NK-92 (cell line): ENCODE measurements around the gene PRR11.
A peak's percentile ranks its signal among the peaks of the same experiment; 100 is the strongest.
"Not testable (repeated sequence)": the region's sequence is repeated elsewhere in the genome, so short reads cannot be mapped to it uniquely, and the experiment has no call there.

Experiments used
- DNase-seq: peaks from one replicate; lab custom pipeline; 2025; ENCODE audit not compliant: unreplicated experiment; lab: John Stamatoyannopoulos, UW

PRR11 gene

GRCh38 chr17:59219370-59219769 is 63.8 kb downstream of the PRR11 start:
- DNase-seq = no peak

- no peak for DNase-seq
Observed at GRCh38 chr17:59219992-59220327, 64.4 kb downstream of the PRR11 start.

DNA sequence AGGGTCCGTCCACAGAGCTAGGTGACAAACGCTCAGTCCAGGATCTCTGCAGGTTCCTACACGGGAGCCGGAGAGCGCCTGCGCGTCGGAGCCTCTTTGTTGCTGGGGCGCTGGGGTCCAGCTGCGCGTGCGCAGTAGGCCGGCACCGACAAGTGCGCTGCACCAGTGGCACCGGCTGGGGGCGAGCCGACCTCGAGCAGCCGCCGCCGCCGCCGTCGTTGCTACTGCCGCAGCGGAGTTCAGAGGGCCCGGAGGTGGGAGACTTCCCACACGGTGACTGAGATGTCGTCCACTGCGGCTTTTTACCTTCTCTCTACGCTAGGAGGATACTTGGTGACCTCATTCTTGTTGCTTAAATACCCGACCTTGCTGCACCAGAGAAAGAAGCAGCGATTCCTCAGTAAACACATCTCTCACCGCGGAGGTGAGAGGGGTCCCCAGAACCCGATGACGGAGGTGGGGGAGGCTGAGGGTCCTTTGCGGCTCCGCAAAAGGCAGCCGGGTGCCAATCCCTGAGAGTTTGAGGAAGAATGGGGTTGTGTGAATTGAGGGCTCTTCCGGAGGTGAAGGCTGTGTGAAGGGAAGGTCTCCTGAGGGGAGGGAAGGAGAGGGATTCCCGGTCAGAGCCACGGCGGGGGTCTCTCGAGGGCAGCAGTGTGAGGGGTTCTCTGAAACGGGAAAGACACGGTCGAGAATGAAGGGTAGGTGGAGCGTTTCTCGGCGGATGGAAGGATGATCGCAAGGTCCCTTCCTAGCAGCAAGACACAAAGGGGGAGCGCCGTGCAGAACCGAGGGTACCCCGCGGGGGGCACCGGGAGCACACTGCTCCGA is 65.0 kb downstream of the PRR11 start, which contains the start of gene GDPD1:
GDPD1 (plus strand) TSS at position 184 of the 831 bp plus-strand sequence; CDS start at position 283, 99 bp downstream.
- peak; percentile 86 for DNase-seq

DNA sequence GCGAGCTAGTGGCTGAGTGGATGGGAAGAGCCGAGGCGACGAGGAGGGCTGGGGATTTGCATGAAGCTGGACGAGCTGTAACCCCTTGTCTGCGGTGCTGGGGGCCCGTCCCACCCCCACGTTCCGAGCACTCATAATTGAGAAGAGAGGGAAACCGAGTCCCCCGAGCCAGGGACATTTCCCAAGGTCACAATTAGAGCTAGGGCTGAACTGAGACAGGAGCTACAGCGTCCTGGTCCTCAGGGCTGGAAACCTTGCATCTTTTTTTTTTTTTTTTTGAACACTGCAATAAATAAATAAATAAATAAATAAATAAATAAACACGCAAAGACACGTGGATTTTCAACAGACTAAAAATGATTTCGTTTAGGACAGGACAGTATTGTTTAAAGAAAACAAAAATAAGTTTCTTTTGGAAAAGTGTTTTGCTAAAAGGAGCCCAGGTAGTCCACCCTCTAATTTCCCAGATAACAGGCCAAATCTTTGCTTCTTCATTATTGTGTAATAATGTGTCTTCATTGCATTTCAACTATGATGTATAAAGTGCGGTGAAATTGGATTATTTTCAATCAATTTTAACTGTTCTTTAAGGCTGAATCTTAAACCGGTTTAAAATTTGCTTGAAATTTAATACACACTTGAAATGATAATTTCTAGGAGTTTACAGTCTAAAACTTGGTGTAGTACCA is 65.8 kb downstream of the PRR11 start:
- no peak for DNase-seq

DNA sequence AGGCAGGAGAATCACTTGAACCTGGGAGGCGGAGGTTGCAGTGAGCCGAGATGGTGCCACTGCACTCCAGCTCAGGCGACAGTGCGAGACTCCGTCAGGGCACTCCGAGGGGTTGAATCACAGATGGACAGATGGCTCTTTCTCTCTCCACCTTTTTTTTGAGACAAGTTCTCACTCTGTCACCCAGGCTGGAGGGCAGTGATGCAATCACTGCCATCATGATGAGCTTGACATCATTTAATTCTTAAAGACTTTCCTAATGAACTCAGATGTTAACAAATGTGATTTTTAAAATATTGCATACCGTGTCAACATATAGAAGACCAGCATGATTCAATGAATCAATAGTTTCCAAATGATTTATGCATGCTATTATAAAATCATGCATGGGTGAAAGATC is 68.3 kb downstream of the PRR11 start:
- no peak for DNase-seq

DNA sequence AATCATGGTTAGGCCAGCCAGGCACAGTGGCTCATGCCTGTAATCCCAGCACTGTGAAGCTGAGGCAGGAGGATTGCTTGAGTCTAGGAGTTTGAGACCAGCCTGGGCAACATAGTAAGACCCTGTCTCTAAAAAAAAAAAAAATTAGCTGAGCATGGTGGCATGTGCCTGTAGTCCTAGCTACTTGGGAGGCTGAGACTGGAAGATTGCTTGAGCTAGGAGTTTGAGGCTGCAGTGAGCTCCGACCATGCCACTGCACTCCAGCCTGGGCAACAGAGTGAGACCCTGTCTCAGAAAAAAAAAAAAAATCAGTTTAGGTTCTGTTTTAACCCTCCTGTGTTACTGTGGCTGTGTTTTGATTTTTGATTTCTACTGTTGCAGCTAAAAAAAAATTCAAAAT is 73.0 kb downstream of the PRR11 start:
- DNase-seq = not testable (repeated sequence)

DNA sequence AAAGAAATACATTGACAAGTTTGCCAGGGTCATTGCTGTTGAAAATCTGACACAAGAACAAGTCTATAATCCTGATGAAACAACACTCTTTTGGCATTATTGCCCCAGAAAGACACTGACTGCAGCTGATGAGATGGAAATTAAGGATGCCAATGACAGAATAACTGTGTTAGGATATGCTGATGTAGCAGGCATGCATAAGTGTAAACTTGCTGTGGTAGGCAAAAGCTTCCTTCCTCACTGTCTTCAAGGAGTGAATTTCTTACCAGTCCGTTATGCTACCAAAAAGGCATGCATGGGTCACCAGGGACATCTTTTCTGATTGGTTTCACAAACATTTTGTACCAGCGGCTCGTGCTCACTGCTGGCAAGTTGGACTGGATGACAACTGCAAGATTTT is 75.2 kb downstream of the PRR11 start:
- DNase-seq = no peak

DNA sequence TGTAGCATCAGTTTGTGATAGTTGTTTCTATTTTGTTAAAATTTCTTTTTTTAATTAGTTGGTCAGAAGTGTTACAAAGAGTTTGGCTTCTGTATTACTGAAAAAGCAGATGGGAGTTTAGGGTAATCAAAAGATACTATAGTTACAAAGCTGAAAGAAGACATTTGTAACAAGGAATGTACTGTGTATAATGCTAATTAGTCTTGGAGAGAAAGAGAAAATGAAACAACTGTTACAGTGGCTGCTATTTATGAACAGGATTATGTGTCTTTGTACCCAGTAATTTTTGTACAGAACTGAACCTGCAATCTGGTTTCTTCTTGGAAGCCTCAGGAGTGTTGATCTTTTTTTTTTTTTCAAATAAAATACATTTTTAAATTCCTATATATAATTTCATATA is 79.1 kb downstream of the PRR11 start:
- DNase-seq = no peak

GRCh38 chr17:59238906-59239305 is 83.4 kb downstream of the PRR11 start:
- no peak for DNase-seq

- no peak for DNase-seq
Observed at GRCh38 chr17:59244081-59244480, 88.5 kb downstream of the PRR11 start.
